ENCODE data around the gene RTKN2. TPM values are rescaled to one million over a fixed set of nuclear protein-coding genes. Genes with fewer than 3 reads are reported as not detected.
"Not testable (repeated sequence)": the region's sequence is repeated elsewhere in the genome, so short reads cannot be mapped to it uniquely, and the experiment has no call there.

RTKN2 gene
- total RNA-seq, 4 donors from 2014 or later, result 4.9 to 10.8 (median 9.7) TPM

GRCh38 chr10:62244088-62244487 lies 24.6 kb downstream of the RTKN2 start:
- no peak for DNase-seq
- WGBS, 2 donors, result 75 to 86% methylated on average over 3 of the region's 3 CpGs
- no peak for TF ChIP-seq CTCF (IDR thresholded peaks at IDR 0.05)
- no peak for TF ChIP-seq POLR2A (IDR thresholded peaks at IDR 0.05)
- peak overlapping the region in 3 of 4 donors; percentile 64 to 81 (median 78) for H3K27ac ChIP-seq
- peaks cover 6 to 30% (median 10%) of the 10 kb centered on the region in 3 donors for H3K4me1 ChIP-seq
- H3K36me3 ChIP-seq, result no peaks in the 10 kb centered on the region
- intact Hi-C loops (cut with DNase I), result loop anchor here (5.0 to 10.0 kb wide), 3 partner anchors 202 to 489 kb away; no protein-coding TSS in a partner anchor
- no peaks in the 10 kb centered on the region for H3K9me3 ChIP-seq
- peak overlapping the region in 2 of 4 donors; percentile 11 to 49 for H3K4me3 ChIP-seq
- H3K27me3 ChIP-seq, result no peaks in the 10 kb centered on the region

- 58 to 70% methylated on average over 2 of the region's 2 CpGs for WGBS, 2 donors
- H3K36me3 ChIP-seq, result no peaks in the 10 kb centered on the region
- no peaks in the 10 kb centered on the region for H3K27me3 ChIP-seq
- no peak for TF ChIP-seq POLR2A (IDR thresholded peaks at IDR 0.05)
- no peak for TF ChIP-seq CTCF (IDR thresholded peaks at IDR 0.05)
- H3K4me3 ChIP-seq, result peak overlapping the region in 3 of 4 donors; percentile 6 to 49 (median 11)
- peaks cover 6 to 30% (median 10%) of the 10 kb centered on the region in 3 donors for H3K4me1 ChIP-seq
- intact Hi-C loops (cut with DNase I), result loop anchor here (5.0 to 10.0 kb wide), 3 partner anchors 201 to 489 kb away; no protein-coding TSS in a partner anchor
- peak overlapping the region; percentile 45 to 81 (median 71) for H3K27ac ChIP-seq
- DNase-seq, result no peak
- no peaks in the 10 kb centered on the region for H3K9me3 ChIP-seq
These were observed 25.0 kb downstream of the RTKN2 start for GRCh38 chr10:62243647-62243997.

GRCh38 chr10:62242965-62243646 lies 25.5 kb downstream of the RTKN2 start:
- intact Hi-C loops (cut with DNase I), result loop anchor here (5.0 to 10.0 kb wide), 3 partner anchors 201 to 488 kb away; no protein-coding TSS in a partner anchor
- not testable (repeated sequence) for H3K9me3 ChIP-seq, H3K27me3 ChIP-seq, DNase-seq, H3K36me3 ChIP-seq
- Histone ChIP-seq H3K27ac (peak overlapping the region; percentile 45 to 81 (median 71)), H3K4me1 (peaks cover 6 to 30% (median 10%) of the 10 kb centered on the region in 3 donors), H3K4me3 (peak overlapping the region in 3 of 4 donors; percentile 6 to 49 (median 11))
- 55 to 57% methylated on average over 4 of the region's 4 CpGs for WGBS, 2 donors

GRCh38 chr10:62241521-62241920 lies 27.1 kb downstream of the RTKN2 start:
- not testable (repeated sequence) for H3K27ac ChIP-seq, H3K4me3 ChIP-seq, H3K36me3 ChIP-seq, H3K9me3 ChIP-seq, DNase-seq, H3K27me3 ChIP-seq
- intact Hi-C loops (cut with DNase I), result loop anchor here (5.0 to 10.0 kb wide), 3 partner anchors 199 to 487 kb away; no protein-coding TSS in a partner anchor
- 92 to 93% methylated on average over 3 to 4 of the region's 4 CpGs for WGBS, 2 donors
- peaks cover 6 to 30% (median 10%) of the 10 kb centered on the region in 3 donors for H3K4me1 ChIP-seq

- no peak overlapping the region for H3K27ac ChIP-seq
- WGBS, 2 donors, result 57 to 75% methylated on average over 5 of the region's 5 CpGs
- no peak for DNase-seq
- intact Hi-C loops (cut with DNase I), result loop anchor here (5.0 to 10.0 kb wide), 3 partner anchors 198 to 485 kb away; no protein-coding TSS in a partner anchor
- TF ChIP-seq CTCF (IDR thresholded peaks at IDR 0.05) (no peak), POLR2A (IDR thresholded peaks at IDR 0.05) (no peak)
- H3K4me3 ChIP-seq, result no peak overlapping the region
- peaks cover 6 to 26% (median 10%) of the 10 kb centered on the region in 3 donors for H3K4me1 ChIP-seq
- no peaks in the 10 kb centered on the region for H3K27me3 ChIP-seq
- no peaks in the 10 kb centered on the region for H3K9me3 ChIP-seq
- H3K36me3 ChIP-seq, result no peaks in the 10 kb centered on the region
These were observed 28.6 kb downstream of the RTKN2 start for GRCh38 chr10:62239994-62240393.

GRCh38 chr10:62238880-62239279 lies 29.8 kb downstream of the RTKN2 start:
- H3K9me3 ChIP-seq, result no peaks in the 10 kb centered on the region
- no peak overlapping the region for H3K27ac ChIP-seq
- no peaks in the 10 kb centered on the region for H3K36me3 ChIP-seq
- intact Hi-C loops (cut with DNase I), result no loop called here
- 92 to 100% methylated on average over 1 of the region's 1 CpG for WGBS, 2 donors
- peaks cover 6 to 15% (median 8%) of the 10 kb centered on the region in 3 donors for H3K4me1 ChIP-seq
- H3K4me3 ChIP-seq, result no peak overlapping the region
- no peak for TF ChIP-seq POLR2A (IDR thresholded peaks at IDR 0.05)
- no peak for TF ChIP-seq CTCF (IDR thresholded peaks at IDR 0.05)
- no peaks in the 10 kb centered on the region for H3K27me3 ChIP-seq
- DNase-seq, result no peak

Data from esophagus squamous epithelium (tissue), 5 donors.